GM21526 (cell line): Measurements from ENCODE around the gene ZNF366.

Experiments
- ATAC-seq: cut with Tn5 transposase; IDR thresholded peaks from one replicate; pipeline ENCODE4 v1.9.1; 2021; ENCODE audit warnings: moderate library complexity; ENCODE audit not compliant: unreplicated experiment, low FRiP score

Gene ZNF366

GRCh38 chr5:72470826-72471225 lies 36.4 kb downstream of the ZNF366 start:
- ATAC-seq, result no peak

GRCh38 chr5:72468606-72469005 lies 38.6 kb downstream of the ZNF366 start:
- no peak for ATAC-seq

- no peak for ATAC-seq
Observed at GRCh38 chr5:72468024-72468423, 39.2 kb downstream of the ZNF366 start.

- no peak for ATAC-seq
Observed at GRCh38 chr5:72467461-72467860, 39.7 kb downstream of the ZNF366 start.

GRCh38 chr5:72465601-72466563 lies 41.3 kb downstream of the ZNF366 start:
- ATAC-seq, result peak; percentile 75

- ATAC-seq, result peak; percentile 35
Observed at GRCh38 chr5:72465066-72465465, 42.1 kb downstream of the ZNF366 start.

GRCh38 chr5:72464071-72464470 lies 43.1 kb downstream of the ZNF366 start:
- ATAC-seq, result no peak

- ATAC-seq, result no peak
Observed at GRCh38 chr5:72463449-72464052, 43.7 kb downstream of the ZNF366 start.

GRCh38 chr5:72460413-72460812 lies 46.8 kb downstream of the ZNF366 start:
- no peak for ATAC-seq

- no peak for ATAC-seq
Observed at GRCh38 chr5:72459913-72460312, 47.3 kb downstream of the ZNF366 start.

- no peak for ATAC-seq
Observed at GRCh38 chr5:72459089-72459661, 48.0 kb downstream of the ZNF366 start.

- ATAC-seq, result no peak
Observed at GRCh38 chr5:72458407-72458806, 48.8 kb downstream of the ZNF366 start.

GRCh38 chr5:72457491-72457890 lies 49.7 kb downstream of the ZNF366 start:
- ATAC-seq, result no peak

- ATAC-seq, result no peak
Observed at GRCh38 chr5:72456391-72457074, 50.7 kb downstream of the ZNF366 start.

GRCh38 chr5:72455476-72455875 lies 51.7 kb downstream of the ZNF366 start:
- no peak for ATAC-seq

- ATAC-seq, result no peak
Observed at GRCh38 chr5:72454996-72455395, 52.2 kb downstream of the ZNF366 start.

- no peak for ATAC-seq
Observed at GRCh38 chr5:72453246-72453775, 53.9 kb downstream of the ZNF366 start.

GRCh38 chr5:72452515-72453245 lies 54.5 kb downstream of the ZNF366 start:
- no peak for ATAC-seq

- peak; percentile 70 for ATAC-seq
Observed at GRCh38 chr5:72451741-72452505, 55.3 kb downstream of the ZNF366 start.
